SU-DHL-6 (cell line): ENCODE measurements around the gene NOPCHAP1.

ENCODE experiments used
- H2AFZ ChIP-seq: fragments of 200-600 bp; sonication (generic); 2 replicates; pipeline ENCODE4 v1.6.1; 2014; ENCODE audit warnings: low read depth, mild to moderate bottlenecking, moderate library complexity, mixed read lengths, antibody characterized with exemption, low read length; ENCODE audit not compliant: severe bottlenecking
- H3F3A ChIP-seq: fragments of 200-600 bp; shearing (Covaris generic); 2 replicates; pipeline ENCODE4 v1.6.0; 2016; ENCODE audit warnings: antibody characterized with exemption, mild to moderate bottlenecking; ENCODE audit not compliant: insufficient read depth
- H3K27ac ChIP-seq: fragments of 200-600 bp; sonication (generic); 2 replicates; pipeline ENCODE4 v1.5.1; 2016; ENCODE audit warnings: low read depth, mild to moderate bottlenecking, low read length, moderate library complexity, mixed read lengths
- H3K27me3 ChIP-seq: fragments of 200-600 bp; sonication (generic), shearing (Covaris generic); 2 replicates; pipeline ENCODE4 v1.6.0; 2014; ENCODE audit warnings: mild to moderate bottlenecking, low read length
- H3K36me3 ChIP-seq: fragments of 200-600 bp; sonication (generic); 2 replicates; pipeline ENCODE4 v1.6.1; 2014; ENCODE audit warnings: mild to moderate bottlenecking, low read length, mixed read lengths
- H3K4me2 ChIP-seq: fragments of 300-600, 200-600 bp; shearing (Covaris generic), sonication (generic); 2 replicates; pipeline ENCODE4 v1.6.0; 2014; ENCODE audit warnings: low read length, low read depth, mild to moderate bottlenecking; ENCODE audit not compliant: poor library complexity, severe bottlenecking
- H3K4me3 ChIP-seq: fragments of 200-600 bp; sonication (generic); 2 replicates; pipeline ENCODE4 v1.5.1; 2014; ENCODE audit warnings: antibody characterized with exemption, low read length, mild to moderate bottlenecking, mixed read lengths; ENCODE audit not compliant: insufficient read depth, poor library complexity, severe bottlenecking
- H3K79me2 ChIP-seq: fragments of 200-600 bp; sonication (generic); 2 replicates; pipeline ENCODE4 v1.6.1; 2014; ENCODE audit warnings: mild to moderate bottlenecking, low read length, moderate library complexity; ENCODE audit not compliant: insufficient read depth
- H3K9ac ChIP-seq: fragments of 200-600 bp; sonication (generic); 2 replicates; pipeline ENCODE4 v1.7.0; 2014; ENCODE audit warnings: mild to moderate bottlenecking, low read length
- H3K9me2 ChIP-seq: fragments of 200-600 bp; sonication (generic); replicated peaks from 2 replicates; pipeline ENCODE4 v1.6.1; 2014; ENCODE audit warnings: low read length; ENCODE audit not compliant: insufficient read depth
- H3K9me3 ChIP-seq: fragments of 200-600 bp; sonication (generic); 2 replicates; pipeline ENCODE4 v1.6.1; 2014; ENCODE audit warnings: low read length, mixed read lengths; ENCODE audit not compliant: insufficient read depth
- H4K20me1 ChIP-seq: fragments of 200-600 bp; sonication (generic); 2 replicates; pipeline ENCODE4 v1.6.1; 2014; ENCODE audit warnings: low read depth, mild to moderate bottlenecking, antibody characterized with exemption, low read length, moderate library complexity, mixed read lengths
- EZH2phosphoT487 ChIP-seq: fragments of 200-600 bp; sonication (generic), shearing (Covaris generic); conservative IDR thresholded peaks from 2 replicates; pipeline ENCODE4 v1.6.1; 2018; ENCODE audit warnings: mild to moderate bottlenecking, antibody characterized with exemption, low read length, moderate library complexity, mixed read lengths
- TF ChIP-seq, protein P1 (sequence below): fragments of 200-600 bp; sonication (generic); IDR thresholded peaks from one replicate; pipeline ENCODE4 v1.5.1; 2017; ENCODE audit warnings: antibody characterized with exemption, mild to moderate bottlenecking, low read length, moderate library complexity; ENCODE audit not compliant: insufficient read depth, poor library complexity, severe bottlenecking

The NOPCHAP1 gene

GRCh38 chr12:104973250-104973649 is 12.9 kb upstream of the NOPCHAP1 start:
- Histone ChIP-seq H3K9me3 (no peaks in the 10 kb centered on the region), H4K20me1 (no peaks in the 10 kb centered on the region), H3K27me3 (no peaks in the 10 kb centered on the region), H3K4me2 (no peak overlapping the region), H3F3A (no peaks in the 10 kb centered on the region), H3K27ac (no peak overlapping the region), H2AFZ (no peak overlapping the region), H3K9me2 (no peaks in the 10 kb centered on the region), H3K9ac (no peak overlapping the region), H3K79me2 (no peaks in the 10 kb centered on the region), H3K4me3 (no peak overlapping the region), H3K36me3 (no peaks in the 10 kb centered on the region)
- TF ChIP-seq, protein P1, sequence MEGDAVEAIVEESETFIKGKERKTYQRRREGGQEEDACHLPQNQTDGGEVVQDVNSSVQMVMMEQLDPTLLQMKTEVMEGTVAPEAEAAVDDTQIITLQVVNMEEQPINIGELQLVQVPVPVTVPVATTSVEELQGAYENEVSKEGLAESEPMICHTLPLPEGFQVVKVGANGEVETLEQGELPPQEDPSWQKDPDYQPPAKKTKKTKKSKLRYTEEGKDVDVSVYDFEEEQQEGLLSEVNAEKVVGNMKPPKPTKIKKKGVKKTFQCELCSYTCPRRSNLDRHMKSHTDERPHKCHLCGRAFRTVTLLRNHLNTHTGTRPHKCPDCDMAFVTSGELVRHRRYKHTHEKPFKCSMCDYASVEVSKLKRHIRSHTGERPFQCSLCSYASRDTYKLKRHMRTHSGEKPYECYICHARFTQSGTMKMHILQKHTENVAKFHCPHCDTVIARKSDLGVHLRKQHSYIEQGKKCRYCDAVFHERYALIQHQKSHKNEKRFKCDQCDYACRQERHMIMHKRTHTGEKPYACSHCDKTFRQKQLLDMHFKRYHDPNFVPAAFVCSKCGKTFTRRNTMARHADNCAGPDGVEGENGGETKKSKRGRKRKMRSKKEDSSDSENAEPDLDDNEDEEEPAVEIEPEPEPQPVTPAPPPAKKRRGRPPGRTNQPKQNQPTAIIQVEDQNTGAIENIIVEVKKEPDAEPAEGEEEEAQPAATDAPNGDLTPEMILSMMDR = no peak
- no peak for TF ChIP-seq EZH2phosphoT487

- H2AFZ ChIP-seq = no peak overlapping the region
- H3F3A ChIP-seq = no peaks in the 10 kb centered on the region
- H3K27ac ChIP-seq = no peak overlapping the region
- no peaks in the 10 kb centered on the region for H3K27me3 ChIP-seq
- no peak overlapping the region for H3K4me2 ChIP-seq
- H3K9me3 ChIP-seq = no peaks in the 10 kb centered on the region
- H3K4me3 ChIP-seq = no peak overlapping the region
- no peaks in the 10 kb centered on the region for H4K20me1 ChIP-seq
- H3K9me2 ChIP-seq = no peaks in the 10 kb centered on the region
- TF ChIP-seq, protein P1 = no peak
- no peak for TF ChIP-seq EZH2phosphoT487
- no peaks in the 10 kb centered on the region for H3K79me2 ChIP-seq
- no peaks in the 10 kb centered on the region for H3K36me3 ChIP-seq
- H3K9ac ChIP-seq = no peak overlapping the region
Measured at GRCh38 chr12:104974626-104975290, 11.4 kb upstream of the NOPCHAP1 start.

DNA sequence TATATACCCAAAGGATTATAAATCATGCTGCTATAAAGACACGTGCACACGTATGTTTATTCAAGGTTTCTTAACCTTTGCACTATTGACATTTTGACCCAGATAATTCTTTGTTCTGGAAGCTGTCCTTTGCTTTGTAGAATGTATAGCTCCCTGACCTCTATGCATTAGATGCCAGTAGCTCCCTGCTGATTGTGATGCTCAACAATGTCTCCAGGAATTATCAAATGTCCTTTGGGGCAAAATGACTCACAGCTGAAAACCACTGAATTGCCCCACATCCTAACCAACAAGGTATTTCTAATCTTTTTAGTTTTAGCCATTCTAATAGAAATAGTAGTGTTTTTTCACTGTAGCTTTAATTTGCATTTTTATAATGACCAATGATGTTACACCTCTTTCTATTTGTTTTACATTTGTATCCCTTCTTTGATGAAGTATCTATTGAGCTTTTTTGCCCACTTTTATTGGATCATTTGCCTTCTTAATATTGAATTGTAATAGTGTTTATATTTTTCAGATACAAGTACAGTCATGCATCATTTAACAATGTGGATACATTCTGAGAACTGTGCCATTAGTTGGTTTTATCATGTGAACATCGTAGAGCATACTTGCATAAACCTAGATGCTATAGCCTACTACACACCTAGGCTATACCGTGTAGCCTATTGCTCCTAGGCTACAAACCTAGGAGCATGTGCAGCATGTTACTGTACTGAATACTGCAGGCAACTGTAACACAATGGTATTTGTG is 10.4 kb upstream of the NOPCHAP1 start:
- no peak for TF ChIP-seq EZH2phosphoT487
- TF ChIP-seq, protein P1 = no peak
- Histone ChIP-seq H4K20me1 (no peaks in the 10 kb centered on the region), H3K4me2 (no peak overlapping the region), H3F3A (no peaks in the 10 kb centered on the region), H3K79me2 (no peaks in the 10 kb centered on the region), H3K27me3 (no peaks in the 10 kb centered on the region), H3K9me2 (no peaks in the 10 kb centered on the region), H3K9me3 (no peaks in the 10 kb centered on the region), H3K4me3 (no peak overlapping the region), H3K36me3 (no peaks in the 10 kb centered on the region), H2AFZ (no peak overlapping the region), H3K9ac (no peak overlapping the region), H3K27ac (no peak overlapping the region)
